ENCODE results near the gene PTPN12.
A peak's percentile ranks its signal among the peaks of the same experiment; 100 is the strongest.

PTPN12 gene

GRCh38 chr7:77667459-77668086, 130.5 kb downstream of the PTPN12 start:
- no peak for DNase-seq

GRCh38 chr7:77674878-77675277, 137.8 kb downstream of the PTPN12 start:
- DNase-seq: peak in 1 of 2 experiments; percentile 13

DNA sequence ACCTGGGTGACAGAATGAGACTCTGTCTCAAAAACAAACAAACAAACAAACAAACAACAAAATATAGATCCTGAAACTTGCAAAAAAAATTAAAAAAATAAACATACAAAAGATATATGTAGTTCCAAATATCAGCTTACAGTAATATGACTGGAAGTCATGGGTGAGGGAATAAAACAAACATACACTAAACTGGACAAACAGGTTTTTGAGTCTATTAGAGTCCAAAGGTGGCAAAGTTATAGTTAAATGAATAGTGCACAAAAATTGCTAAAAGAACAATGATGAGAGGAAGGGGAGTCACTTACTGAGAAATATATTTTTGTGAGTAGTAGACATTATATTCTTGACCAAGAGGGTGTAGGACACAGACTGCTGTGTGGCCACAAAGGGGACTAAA, 142.5 kb downstream of the PTPN12 start:
- no peak for DNase-seq

DNA sequence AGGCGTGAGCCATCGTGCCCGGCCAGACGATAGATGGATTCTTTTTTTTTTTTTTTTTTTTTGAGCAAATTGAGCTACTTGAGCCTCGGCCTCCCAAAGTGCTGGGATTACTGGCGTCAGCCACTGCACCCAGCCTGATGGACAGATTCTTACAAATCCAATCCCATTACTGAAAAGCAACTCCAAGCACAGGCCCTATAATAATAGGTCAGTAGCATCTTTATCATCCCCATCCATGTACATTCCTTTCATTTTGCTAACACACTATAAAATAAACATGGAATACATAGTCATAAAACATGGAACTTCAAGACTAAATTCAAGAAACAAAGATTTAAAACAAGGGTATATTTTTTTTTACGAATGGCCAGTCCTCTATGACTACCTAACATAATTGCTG, 143.2 kb downstream of the PTPN12 start:
- no peak for DNase-seq

GRCh38 chr7:77684030-77684429, 146.9 kb downstream of the PTPN12 start:
- no peak for DNase-seq

DNA sequence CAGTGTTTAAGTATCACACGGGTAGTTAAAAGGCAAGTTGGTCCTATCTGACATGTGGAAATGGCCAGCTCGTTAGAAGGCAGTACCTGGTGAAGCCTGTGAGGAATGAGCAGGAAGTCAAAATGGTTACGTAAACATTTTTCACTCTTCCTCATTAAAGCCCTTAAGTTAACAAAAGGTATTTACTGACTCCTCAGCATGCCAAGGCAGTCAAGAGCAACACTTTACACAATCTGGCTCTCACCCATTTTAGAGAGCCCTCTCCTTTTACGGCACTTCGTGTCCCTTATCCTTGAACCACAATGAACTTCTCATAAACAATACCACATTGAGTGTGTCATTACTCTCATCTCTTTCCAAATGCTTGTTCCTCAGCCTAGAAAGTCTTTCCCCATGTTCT, 148.1 kb downstream of the PTPN12 start:
- DNase-seq: no peak

DNA sequence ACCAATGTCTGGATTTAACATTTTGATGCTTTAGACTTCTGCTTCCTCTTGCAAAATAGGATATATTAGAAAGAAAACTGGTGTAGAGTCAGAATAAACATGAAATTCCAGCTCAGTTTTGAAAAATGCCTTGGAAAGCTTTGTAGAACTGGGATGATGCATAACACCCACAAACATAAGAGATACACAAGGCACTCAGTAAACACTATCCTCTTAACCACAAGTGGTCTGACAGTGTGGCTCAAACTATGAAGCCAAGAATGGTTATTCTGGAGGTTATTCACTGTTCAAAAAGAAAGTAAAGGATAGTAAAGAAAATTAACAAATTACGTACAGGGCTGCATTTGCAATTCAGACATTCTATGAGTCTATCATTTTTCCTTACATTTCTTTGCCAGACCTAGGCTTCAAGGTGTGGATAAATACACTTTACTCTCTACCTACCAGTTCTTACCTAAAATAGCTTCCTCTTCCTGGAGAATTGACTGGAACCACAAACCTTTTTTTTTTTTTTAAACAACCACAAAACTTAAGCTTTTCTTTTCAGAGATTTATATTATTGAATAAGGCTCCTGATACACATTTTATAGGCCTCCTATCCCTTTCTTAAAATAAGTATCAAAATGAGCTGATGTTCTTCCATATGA, 150.1 kb downstream of the PTPN12 start:
- DNase-seq: no peak

DNA sequence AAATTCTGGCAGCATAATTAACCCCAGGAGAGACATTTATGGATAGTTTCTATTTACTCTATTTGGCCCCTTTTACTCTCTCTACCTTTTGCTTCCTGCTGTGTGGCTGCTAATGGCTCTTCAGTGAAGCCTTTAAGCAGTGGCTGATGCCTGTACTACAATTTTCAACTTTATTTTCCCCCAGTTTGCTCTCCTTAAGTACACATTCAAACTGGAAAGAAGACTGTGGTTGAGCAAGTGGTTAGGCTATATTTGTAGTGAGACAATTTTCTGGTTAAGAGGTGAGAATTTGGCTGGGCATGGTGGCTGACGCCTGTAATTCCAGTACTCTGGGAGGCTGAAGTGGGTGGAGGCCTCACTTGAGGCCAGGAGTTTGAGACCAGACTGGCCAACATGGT, 150.7 kb downstream of the PTPN12 start:
- DNase-seq: no peak
